KG1 (cell line): ENCODE data around the gene PLA2G2F.

Experiments
- DNase-seq: peaks from one replicate; lab custom pipeline; 2025; lab: John Stamatoyannopoulos, UW

PLA2G2F gene

GRCh38 chr1:20143318-20143717 is 4.2 kb downstream of the PLA2G2F start:
- DNase-seq: no peak

DNA sequence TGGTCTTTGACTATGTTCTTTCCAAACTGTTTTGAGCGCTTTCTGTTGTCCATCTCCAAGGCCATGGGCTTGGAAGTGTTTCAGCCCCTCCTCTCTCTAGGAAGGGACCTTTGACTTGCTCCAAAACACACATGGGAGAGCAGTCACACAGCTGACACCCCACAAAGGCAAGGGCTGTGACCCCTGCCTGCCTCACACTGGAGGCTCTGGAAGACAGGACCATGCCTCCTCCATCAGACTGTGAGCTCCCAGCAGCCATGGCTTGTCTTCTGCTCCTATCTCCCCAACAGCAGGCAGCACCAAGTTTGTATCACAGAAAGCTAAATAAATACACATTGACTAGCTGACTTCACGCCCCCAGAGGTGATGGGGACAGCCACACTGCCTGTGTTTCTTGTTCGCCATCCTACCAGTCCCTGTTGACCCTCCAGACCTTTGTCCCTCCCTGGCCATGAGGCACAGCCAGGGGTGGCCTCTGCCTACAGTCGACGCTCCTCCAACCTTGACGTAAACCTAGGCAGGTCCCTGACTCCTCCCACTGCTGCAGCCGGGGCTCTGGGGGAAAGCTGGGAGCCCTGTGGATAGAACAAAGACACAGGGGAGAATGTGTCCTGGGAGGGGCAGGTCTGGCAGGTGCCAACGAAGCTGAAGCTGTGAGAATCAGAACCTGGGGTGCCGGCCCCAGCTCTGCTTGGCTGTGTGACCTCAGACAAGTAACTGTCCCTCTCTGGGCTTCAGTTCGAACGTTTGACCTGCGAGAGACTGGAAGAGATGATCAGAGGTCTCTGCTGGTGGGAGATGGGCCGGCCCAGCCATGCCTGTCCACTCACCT is 4.8 kb downstream of the PLA2G2F start:
- DNase-seq: no peak

GRCh38 chr1:20147846-20148570 is 8.9 kb downstream of the PLA2G2F start:
- no peak for DNase-seq

GRCh38 chr1:20148571-20149500 is 9.7 kb downstream of the PLA2G2F start:
- DNase-seq: no peak

DNA sequence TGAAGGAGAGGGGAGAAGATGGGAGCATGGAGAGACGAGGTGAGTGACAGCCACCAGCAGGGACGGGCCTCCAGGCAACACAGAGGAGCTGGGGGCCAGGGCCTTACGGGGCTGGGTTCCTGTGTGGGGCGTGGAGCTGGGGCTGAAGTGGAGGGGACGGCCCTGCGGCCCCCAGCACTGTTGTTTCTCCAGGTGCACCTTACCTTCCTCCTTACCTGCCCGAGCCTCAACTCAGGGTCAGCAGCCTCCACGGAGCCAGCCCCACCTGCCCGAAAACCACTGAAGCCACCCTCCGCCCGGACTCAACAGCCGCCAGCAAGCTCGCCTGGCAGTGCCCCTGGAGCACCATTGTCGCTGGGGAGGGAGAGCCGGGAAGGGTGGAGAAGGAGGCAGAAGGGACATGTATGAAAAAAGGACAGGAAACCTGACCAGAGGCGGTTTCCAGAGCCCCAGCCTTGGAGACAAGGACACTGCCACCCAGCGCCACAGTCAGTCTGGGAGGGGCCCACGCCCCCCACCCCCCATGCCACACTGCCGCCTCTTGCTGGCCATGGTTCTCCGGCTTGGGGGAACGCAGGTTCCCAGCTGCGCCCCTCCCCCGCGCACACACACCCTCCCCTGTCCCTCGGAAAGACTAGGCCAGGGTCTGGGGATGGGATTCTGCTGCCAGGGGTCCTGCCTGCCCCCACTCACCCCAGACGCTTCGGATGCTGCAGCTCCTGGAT is 10.6 kb downstream of the PLA2G2F start:
- DNase-seq: no peak

DNA sequence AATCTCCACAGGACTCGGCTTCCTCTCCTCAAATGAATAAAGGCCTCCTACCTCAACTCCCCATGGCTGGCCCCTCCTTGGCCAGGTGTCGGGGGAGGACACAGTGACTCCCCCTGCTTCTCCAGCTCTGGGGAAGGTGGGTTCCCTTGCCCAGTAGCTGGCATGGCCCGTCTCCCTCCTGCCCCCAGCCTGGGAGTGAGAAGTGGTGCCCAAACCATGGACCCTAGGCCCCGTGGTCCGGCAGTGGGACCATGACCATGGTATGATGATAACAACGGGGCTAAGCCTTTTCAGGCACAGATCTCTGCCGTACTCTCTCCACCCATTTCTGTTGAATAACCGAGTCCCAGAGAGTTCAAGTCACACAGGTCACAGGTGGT is 11.2 kb downstream of the PLA2G2F start:
- DNase-seq: no peak

GRCh38 chr1:20150969-20151368 is 11.8 kb downstream of the PLA2G2F start:
- no peak for DNase-seq

DNA sequence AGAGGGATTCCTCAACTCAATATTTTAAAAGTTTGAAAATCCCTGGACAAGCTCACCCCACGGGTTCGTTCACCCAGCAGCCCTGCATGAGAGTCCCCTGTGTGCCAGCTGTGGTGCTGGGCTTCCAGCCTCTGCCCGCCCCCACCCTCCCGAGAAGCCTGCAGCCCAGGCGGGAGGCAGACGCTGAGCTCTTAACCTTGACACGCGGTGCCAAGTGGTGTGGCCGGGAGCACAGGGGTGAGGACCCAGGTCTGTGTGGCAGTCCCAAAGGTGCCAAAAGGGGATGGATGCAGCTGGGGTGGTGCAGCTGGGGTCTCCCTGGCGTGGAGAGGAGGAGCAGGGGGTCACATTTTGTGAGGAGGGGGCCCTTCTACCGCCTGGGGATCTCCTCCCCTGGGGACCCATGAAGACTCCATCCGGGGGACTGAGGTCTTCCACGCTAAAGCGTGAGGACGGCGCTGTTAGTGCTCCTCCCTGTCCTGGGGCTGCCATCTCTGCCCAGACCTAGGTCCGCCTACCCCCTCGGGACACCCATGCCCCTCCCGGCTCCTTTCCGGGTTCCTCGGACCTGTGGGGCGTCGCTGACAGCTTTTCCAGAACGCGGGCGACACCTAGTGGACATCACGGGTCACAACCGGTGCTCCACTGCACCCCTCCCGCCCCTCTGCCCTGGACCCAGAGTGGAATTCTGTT is 12.9 kb downstream of the PLA2G2F start:
- DNase-seq: peak; percentile 53

GRCh38 chr1:20152599-20152930 is 13.4 kb downstream of the PLA2G2F start:
- no peak for DNase-seq

DNA sequence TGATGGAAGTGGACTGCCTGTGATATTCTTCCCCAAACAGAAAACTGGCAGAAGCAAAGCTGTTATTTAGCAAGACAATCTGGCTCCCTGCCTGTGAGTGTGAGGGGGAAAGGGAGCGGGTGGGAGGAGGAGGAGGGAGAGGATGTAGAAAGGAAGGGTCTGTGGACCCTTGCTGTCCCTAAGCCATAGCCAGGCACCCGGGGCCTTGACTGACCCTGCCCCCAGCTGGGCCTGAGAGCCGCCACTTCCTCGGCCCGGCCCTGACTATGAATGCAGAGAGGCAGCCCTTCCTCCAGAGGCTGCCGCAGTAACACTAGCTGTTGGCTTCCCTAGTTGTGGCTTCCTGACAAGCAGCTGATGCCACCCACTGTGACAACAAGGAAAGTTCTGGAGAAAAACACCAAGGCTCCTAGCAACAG is 13.9 kb downstream of the PLA2G2F start:
- DNase-seq: peak; percentile 26

GRCh38 chr1:20154301-20154831 is 15.2 kb downstream of the PLA2G2F start:
- no peak for DNase-seq

- DNase-seq: no peak
Measured at GRCh38 chr1:20158358-20159070, 19.4 kb downstream of the PLA2G2F start.

DNA sequence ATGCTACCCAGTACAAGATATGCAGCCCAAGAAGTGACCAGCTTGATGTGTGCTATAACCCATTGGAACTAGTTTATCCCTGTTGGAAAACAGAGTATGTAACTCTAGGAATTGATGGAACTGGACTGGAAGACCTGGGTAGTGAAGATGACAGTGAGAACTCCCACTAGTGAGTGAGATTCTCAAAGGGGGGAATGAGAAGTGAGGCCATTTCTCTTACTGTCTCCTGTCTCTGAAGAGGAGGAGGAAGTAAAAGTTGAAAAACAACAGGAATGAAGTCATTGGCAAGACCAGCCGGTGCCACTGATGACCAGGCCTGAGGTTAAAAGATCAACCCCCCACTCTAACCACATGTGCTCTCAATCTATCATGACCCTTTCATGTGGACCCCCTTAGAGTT is 20.9 kb downstream of the PLA2G2F start:
- DNase-seq: no peak

GRCh38 chr1:20164694-20165202 is 25.6 kb downstream of the PLA2G2F start:
- peak; percentile 42 for DNase-seq

- no peak for DNase-seq
Measured at GRCh38 chr1:20165522-20165951, 26.4 kb downstream of the PLA2G2F start.

DNA sequence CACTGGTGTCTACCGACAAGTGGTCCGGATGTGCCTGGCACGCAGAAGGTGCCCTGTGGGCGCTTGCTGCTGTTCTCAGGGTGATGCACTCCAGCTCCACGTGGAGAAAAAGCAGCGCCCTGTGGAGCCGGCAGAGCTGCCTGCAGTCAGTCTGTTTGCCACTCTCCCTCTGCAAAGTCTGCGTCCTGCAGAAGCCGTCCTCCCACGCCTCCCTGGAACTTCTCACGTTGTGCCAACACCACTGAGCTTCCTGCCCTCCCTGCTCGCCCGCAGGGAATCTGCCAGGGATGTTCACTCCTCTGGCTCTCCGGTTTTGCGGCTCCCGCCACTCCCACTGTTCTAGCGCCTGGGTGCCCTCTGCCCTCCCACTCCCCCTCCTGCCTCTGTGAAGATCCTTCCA is 26.9 kb downstream of the PLA2G2F start:
- DNase-seq: no peak

- no peak for DNase-seq
Measured at GRCh38 chr1:20167126-20167525, 28.0 kb downstream of the PLA2G2F start.

GRCh38 chr1:20168564-20169491 is 29.7 kb downstream of the PLA2G2F start:
- DNase-seq: no peak

DNA sequence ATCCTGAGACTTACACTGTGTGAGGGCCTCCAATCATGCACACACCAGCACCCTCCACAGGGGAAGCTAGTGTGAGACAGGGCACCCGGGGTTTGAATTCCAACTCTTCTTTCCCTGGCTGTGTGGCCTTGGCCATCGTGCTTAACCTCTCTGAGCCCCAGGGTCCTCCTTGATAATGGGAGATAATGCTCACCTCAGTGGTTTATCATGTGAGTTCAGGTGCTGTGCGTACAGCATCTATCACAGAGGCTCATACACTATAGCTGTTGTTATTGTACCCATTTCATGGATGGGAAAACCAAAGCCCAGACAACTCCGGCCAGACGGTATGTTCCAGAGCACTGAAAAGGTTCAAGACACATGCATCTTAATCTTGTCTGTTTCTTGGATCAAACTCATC is 30.8 kb downstream of the PLA2G2F start:
- no peak for DNase-seq
